GM18909 (cell line): ENCODE results near the gene RNF141.

Experiments used
- ATAC-seq: cut with Tn5 transposase; IDR thresholded peaks from one replicate; pipeline ENCODE4 v1.9.1; 2021; ENCODE audit warnings: mild to moderate bottlenecking; ENCODE audit not compliant: unreplicated experiment, poor library complexity

RNF141 gene

DNA sequence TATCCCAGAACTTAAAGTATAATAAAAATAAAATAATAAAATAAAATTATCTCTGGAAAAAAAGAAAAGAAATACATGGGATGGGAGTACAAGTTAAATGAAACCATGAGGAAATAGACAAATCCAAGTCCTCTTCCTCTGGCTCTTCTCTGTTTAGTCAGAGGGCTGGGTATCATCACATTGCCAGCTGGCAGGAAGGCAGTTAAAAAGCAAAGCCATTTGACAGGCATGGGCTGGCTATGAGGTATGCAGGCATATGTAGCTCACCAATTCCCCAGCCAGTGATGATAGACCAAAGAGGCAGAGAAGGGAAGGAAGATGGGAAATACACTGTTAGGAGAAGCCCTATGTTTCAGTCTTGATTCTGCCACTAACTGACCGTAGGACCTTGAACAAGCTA, 21.0 kb upstream of the RNF141 start:
- ATAC-seq = no peak

DNA sequence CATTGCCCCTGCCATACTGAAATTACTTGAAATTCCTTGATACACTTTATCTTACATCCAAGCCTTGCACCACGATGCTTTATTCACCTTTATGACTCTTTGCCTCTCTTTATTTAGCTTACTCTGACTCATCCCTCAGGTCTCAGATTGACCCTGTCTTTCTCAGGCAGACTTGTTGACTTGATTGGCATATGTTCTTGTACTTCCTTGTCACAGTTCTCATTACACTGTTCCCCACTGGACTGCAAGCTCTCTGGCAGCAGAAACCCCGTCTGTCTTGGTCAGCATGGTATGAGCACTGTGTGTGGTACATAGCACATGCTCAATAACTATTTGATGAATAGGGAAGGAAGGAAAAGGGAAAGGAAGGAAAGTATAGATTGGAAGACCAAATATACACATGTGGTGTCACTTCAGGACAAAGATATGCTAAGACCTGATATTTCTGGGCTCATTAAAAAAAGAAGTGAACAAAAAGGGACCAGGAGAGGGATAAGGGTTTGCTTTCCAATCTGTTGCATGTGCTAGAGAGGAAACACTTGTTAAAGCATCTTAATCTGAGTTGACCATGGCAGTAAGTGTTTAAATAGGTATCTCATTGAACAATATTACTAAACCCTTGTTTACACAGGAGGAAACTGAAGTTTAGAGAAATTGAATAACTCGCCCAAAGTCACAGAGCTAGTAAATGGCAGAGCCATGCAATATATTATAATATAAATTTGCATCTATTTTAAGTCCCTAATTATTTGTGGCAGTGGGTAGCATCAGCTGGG, 20.2 kb upstream of the RNF141 start:
- no peak for ATAC-seq

DNA sequence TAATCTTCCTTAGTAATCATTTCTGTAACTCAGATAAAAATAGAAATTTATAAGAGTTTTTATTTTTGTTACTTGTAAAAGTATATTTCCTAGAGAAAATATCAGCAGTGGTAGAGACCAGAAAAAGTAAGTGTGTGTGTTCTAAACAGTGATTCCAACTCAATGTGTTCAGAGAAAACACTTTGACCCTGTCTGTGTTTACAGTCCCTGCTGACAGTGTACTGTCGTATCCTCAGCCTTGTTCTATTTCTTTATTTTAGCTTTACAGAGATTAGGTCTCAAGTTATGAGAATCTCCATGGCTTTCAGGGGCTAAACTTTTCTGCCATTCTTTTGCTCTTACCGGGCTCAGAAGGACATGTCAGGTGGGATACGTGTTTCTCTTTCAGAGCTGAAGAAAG, 17.3 kb upstream of the RNF141 start:
- ATAC-seq = no peak

DNA sequence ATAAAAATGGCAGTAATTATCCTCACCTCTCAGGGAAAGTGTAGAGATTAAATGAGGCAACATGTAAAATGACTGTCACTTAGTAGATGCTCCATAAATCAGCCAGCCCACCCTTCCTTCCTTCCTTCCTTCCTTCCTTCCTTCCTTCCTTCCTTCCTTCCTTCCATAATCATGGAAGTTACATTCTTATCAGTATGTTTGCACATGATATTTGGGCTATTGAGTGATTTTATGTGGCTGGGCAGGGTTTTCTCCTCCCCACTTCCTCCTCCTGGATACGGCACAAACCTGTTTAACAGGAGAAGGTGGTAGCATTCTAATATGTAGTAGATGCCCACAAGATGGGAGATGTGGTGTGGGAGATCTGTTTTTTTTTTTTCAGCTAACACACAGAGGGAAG, 15.6 kb upstream of the RNF141 start:
- ATAC-seq = no peak

DNA sequence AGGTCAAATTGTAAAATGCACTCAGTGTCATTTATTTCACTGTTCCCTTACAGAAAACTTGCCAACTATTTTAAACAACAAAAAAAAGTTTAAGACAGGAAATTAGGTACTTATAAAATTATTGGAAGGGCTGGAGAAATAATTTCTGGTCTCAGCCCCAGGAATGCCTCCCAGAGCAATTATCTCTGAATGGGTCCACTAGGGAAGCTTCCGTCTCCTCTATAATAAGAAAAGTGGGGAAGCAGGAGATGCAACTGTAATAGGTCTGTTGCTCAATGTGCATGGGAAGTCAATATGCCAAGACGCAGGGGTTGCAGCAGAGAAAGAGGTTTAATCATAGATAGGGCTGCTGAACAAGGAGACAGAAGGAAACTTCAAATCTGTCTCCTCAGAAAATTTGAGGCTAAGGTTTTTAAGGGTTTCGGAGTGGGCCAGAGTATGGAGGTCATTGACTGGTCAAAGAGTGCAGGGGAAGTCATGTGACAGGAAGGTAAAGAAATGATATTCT, 10.9 kb upstream of the RNF141 start:
- no peak for ATAC-seq

DNA sequence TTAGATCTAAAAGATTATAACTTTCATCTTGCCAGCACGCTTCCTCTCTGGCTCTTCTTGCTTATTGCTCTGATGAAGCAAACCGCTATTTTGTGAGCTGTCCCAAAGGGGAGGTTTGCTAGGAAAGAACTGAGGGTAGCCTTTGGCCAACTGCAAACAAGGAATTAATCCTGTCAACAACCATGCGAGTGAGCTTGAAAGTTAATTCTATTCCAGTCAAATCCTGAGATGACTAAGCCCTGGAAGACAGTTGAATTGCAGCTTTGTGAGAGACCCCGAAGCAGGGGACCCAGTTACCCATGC, 10.3 kb upstream of the RNF141 start:
- ATAC-seq = no peak

DNA sequence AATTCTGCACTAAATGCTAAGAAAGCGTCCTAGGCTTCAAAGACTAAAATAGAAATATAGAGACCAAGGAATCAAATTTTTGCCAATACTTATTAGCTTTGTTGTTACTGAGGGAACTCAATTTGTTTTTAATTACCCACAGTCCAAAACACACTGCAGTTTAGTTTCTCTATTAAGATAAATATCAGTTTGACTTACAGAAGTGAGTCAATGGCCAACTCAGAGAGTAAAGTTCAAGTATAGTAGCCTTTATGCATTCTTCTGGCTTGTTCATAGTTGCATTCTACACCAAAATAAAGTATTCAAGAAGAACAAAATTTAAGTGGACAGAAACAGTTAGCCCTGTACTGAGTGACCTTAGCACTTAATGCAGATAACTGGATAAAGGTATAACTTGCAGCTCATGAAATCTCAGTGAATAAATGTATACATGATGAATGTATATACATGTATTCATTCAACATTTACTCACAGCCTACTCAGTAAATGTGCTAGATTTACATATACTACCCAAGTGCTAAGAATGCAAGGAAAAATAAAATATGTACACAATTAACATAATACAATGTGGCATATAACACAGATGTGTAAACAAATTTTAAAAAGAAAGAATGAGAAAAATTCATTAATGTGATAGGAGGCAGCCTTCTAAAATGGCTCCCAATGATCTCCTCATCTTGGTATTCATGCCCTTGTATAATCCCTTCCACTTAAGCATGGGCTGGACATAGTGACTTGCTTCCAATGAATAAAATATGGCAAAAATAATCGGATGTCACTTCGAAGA, 9.7 kb upstream of the RNF141 start:
- no peak for ATAC-seq

DNA sequence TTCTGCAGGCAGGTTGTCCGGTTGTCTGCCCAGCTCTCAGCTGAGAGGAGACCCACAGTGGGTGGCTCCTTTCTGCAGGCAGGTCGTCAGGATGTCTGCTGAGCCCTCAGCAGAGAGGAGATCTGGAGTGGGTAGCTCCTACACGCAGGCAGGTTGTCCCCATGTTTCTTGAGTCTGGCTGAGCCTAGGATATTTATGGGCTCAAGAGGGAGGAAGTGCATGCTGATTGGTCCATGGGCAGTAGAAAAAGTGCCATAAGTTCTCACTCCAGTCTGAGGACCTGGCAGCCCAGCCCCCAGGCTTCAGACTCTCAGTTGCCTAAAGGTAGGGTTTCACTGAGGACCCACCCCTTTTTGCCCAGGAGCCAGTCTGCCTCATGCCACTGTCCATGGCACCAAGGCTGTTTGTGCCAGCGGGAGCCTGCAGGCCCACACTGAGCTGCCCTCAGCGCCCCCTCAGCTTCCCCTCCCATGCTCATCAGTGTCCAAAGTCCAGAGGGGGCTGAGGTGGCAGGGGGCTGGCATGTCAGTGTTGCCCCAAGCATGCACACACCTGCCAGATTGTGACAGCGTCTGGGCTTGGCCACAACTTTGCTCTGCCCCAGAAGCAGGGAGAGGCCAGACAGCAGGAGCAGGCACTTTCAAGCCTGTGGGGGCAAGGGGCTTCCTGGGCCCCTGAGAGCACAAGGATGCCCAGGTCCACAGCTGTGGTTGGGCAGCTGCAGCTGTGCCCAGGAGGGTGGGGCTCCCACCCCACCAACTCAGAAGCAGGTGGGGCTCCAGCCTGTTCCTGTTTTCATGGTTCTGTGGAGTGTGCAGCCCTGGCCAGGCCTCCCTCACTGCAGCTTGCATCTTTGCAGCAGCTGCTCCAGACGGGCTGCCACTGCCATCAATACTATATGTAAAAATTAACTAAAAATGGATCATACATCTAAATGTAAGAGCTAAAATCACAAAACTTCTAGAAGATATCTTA, 3.8 kb upstream of the RNF141 start:
- ATAC-seq = no peak

DNA sequence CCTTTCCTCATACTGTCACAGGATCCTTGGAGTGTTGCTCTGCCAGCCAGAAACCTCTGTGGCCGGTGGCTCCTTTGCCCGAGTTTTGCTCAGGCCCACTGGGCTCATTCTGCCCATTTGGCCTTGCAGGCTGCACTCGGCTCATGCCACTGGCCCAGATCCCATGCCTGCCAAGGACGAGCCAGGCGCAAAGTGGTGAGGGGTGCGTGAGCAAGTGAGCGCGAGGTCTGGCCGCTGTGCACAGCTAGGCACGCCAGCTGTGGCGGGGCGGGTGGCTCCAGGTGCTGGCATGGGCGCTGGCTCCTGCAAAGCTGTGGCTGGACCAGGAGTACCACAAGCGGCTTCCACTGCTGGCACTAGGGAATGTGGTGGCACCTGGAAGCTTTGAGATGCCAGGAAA, 2.8 kb upstream of the RNF141 start:
- ATAC-seq = no peak

DNA sequence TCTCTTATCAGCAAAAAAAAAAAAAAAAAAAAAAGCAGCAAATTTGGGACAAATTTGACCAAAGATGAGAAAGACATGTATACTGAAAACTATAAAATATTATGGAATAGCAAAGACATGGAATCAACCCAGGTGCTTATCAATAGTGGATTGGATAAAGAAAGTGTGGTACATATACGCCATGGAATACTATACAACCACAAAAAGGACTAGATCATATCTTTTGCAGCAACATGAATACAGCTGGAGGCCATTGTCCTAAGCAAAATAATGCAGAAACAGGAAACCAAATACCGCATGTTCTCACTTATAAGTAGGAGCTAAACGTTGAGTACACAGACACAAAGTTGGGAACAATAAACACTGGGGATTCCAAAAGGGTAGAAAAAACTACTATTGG, 1.8 kb upstream of the RNF141 start:
- ATAC-seq = no peak

DNA sequence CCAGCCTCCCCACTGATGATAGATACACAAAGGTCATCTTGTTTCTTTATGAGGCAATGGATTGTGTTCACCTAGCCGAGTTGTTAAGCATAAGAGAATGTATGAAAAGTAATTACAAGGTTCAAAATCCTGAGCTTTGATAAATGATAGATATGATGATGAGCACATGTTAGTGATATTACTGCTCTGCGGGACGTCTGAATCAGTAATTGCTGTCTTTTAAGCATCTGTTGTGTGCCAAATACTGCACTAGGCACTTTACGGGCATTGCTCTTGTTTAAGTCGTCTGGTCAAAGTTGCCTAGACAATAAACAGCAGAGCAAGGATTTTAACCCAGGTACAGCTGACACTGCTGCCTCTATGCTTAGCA, 559 bp upstream of the RNF141 start:
- no peak for ATAC-seq

DNA sequence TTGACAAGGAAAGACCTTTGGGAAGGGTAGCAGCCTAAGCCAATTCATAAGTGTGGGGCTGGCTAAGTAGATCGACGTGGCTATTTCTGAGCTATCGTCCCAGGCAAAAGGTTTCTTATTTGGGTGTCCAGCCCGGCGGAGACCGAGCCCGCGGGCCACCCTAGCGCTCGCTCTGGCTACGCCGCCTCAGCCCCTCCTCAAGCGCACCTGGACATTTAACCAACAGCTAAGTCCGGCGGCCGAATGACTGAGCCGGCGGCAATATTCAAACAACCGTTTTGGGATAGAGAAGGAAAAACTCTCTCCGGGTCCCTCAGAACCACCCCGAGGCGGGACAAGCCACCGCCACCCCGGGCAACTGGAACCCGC, 457 bp downstream of the RNF141 start:
- ATAC-seq = peak; percentile 30

DNA sequence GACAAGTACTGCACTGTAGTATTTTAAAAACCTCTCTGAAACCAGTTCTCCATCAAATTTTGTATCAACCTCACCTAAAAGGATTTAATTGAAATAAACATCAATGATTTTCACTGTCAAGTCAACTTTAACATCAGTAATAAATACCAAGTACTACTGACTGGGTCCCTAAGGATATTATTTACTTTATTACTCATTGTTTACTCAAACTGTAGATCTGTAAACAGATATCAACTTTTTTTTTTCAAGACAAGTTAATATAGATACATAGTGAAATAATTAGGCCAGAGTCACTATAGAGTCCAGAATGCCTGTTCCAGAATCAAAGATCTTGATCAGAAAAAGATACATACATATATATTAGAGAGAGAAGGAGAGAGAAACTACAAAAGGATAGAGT, 1.6 kb downstream of the RNF141 start:
- ATAC-seq = no peak

DNA sequence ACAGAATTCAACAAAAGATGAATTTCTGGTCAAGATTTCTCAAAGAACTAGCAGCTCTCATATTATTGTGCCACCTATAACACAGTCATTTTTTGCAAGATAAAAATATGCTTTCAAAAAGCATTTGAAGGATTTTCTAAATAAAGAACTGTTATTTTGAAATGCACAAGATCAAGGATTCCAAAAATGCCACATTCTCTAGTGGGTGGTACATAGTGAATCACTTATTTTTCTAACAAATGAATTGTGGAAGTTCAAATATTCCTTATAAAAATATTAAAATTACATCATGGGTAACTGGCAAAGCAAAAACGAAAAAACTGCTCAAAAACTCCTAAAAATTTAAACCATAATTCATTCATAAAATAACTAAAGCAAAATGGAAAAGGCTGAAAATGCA, 2.1 kb downstream of the RNF141 start:
- no peak for ATAC-seq

DNA sequence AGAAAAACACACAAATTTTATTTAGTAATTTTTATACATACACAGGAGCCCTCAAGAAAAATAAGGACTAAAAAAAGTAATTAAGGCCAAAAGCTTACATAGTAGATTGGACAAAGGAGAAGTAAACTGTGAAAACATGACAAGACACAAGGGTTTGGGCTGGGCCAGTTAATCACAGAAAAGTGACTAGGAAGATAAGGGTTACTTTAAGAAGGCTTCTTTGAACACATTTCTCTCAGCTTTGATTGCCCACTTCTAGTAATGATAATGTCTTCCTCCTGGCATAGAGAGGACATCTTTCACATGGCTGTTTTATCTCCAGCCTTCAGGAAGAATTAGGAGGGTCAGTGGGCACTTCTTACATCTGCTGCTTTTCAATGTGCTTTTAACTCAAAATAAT, 3.4 kb downstream of the RNF141 start:
- no peak for ATAC-seq

DNA sequence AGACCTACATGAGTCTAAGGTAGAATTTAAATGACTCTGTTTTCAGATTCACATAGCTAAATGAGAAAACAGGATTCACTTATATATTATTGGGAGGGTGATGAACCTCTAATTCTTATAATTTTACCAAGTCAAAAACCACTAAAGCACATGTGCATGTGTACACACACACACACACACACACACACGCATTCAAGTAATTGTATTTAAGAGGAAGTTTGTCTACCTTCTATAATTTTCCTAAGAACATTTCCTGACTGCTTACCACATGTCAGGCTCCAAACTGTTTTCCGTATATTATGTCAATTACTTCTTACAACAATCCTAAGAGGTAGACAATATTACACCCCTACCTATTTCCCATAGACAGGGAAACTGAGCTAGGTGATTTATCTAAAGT, 6.7 kb downstream of the RNF141 start:
- ATAC-seq = no peak

DNA sequence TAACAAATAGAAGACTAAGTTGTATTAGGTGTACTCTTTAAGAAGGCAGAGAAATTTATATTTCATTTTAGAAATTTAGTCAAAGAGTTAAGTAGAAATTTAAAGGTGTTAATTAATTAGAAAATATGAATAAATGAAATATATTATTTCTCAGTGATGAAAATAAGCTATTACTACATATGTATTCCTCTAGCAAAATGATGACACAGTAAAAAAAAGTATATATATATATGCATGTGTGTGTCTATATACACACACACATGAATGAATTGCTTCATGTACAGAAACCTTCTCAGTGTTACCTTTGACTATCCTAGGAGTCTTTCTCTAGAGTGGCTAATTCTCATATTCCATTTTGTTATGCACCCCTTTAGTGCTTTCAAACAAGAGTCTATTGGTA, 7.7 kb downstream of the RNF141 start:
- no peak for ATAC-seq

DNA sequence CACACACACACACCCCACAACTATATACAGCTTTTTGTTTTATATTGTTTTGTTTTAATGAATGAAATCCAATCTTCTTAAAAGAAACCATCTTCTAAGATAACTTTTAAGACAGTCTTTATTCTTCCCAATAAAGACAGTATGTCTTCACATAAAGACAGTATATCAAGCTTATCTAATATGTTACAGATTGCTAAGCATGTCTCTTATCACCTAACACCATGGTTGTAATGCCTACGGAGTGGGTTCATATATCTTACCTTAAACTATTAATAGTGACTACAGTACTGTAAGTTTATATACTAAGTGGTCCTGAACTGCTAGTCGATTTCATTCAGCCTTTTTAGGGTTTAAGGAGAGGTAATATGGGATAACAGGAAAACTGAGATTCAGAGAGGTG, 8.5 kb downstream of the RNF141 start:
- no peak for ATAC-seq

DNA sequence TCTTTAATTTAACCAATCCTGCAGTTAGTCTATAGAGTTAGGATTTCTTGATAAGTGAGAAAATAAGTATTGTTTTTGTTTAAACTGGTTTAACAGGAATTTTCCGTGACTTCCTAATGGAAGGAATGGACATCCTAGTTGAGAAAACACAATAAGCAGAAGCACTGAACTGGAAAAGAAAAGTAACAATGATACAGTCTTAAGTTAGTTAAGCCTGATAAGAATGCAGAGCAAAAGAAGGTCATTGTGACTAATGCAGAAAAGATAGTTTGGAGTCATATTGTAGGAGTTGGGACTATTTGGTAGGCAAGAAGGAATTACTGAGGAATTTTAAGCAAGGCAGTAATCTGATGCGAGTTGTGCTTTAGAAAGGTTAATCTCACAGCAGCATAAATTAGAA, 11.7 kb downstream of the RNF141 start:
- ATAC-seq = no peak

DNA sequence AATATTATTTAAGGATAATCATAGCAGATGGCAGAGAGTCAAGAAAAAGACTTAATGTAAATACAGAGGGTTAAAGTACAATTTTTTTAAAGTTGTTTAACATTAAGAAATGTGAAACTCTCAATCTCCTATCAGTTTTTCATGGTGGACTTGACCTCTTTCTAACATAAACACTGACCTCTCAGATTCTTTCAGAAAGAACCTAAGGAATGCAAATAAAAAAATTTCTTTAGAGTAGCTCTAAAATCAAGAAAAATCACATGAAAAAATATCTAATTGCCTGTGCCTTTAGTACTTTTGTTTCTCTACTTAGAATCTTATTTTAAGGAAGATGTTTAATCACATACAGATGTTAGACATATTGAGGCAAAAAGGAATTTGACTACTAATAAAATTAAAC, 12.9 kb downstream of the RNF141 start:
- ATAC-seq = no peak
